A673 (cell line): ENCODE results near the gene LRSAM1. TPM values are rescaled to one million over a fixed set of nuclear protein-coding genes. Genes with fewer than 3 reads are reported as not detected.

Experiments used
- BruUV-seq: library from RNA; stranded (reverse); fragments of 400-500 nt; replicated peaks from 2 replicates; lab custom pipeline; 2021; lab: Mats Ljungman, UMichigan
- CTCF ChIA-PET: fragments of 300-600 bp; sonication (Branson Sonifier 250); formaldehyde crosslinking; loops from one replicate; lab custom pipeline; 2022; ENCODE audit warnings: antibody characterized with exemption; lab: Charles Lee
- POLR2A ChIA-PET: fragments of 300-600 bp; sonication (Branson Sonifier 250); formaldehyde crosslinking; loops from one replicate; lab custom pipeline; 2022; ENCODE audit warnings: antibody characterized with exemption; ENCODE audit not compliant: low non-redundant PET; lab: Charles Lee
- DNase-seq: peaks from one replicate; pipeline ENCODE4 v3.0.0-alpha.2; 2015; ENCODE audit warnings: low spot score
- H3K27ac ChIP-seq: fragments of 200-600 bp; sonication (generic); 2 replicates; pipeline ENCODE4 v1.5.1; 2016; ENCODE audit warnings: mixed run types, low read depth, mild to moderate bottlenecking, mixed read lengths, antibody characterized with exemption, low read length; ENCODE audit not compliant: poor library complexity, severe bottlenecking
- H3K27me3 ChIP-seq: fragments of 200-600 bp; sonication (generic); replicated peaks from 2 replicates; pipeline ENCODE4 v1.6.1; 2017; ENCODE audit warnings: mixed run types, low read depth, mild to moderate bottlenecking, mixed read lengths, antibody characterized with exemption, low read length; ENCODE audit not compliant: insufficient read depth, poor library complexity
- H3K36me3 ChIP-seq: fragments of 200-600 bp; sonication (generic); 2 replicates; pipeline ENCODE4 v1.6.1; 2016; ENCODE audit warnings: mixed run types, mild to moderate bottlenecking, mixed read lengths, antibody characterized with exemption, low read length; ENCODE audit not compliant: insufficient read depth, poor library complexity, severe bottlenecking
- H3K4me1 ChIP-seq: fragments of 200-600 bp; sonication (generic); 2 replicates; pipeline ENCODE4 v1.6.1; 2017; ENCODE audit warnings: mixed run types, mild to moderate bottlenecking, mixed read lengths, antibody characterized with exemption, low read length; ENCODE audit not compliant: insufficient read depth, poor library complexity, severe bottlenecking
- H3K4me3 ChIP-seq: fragments of 200-600 bp; sonication (generic); 2 replicates; pipeline ENCODE4 v1.5.1; 2016; ENCODE audit warnings: low read depth, mixed run types, mild to moderate bottlenecking, mixed read lengths, low read length; ENCODE audit not compliant: poor library complexity, severe bottlenecking
- H3K9me3 ChIP-seq: fragments of 200-600 bp; sonication (generic); 2 replicates; pipeline ENCODE4 v1.6.1; 2016; ENCODE audit warnings: mixed run types, low read depth, mild to moderate bottlenecking, mixed read lengths, antibody characterized with exemption, low read length; ENCODE audit not compliant: poor library complexity, severe bottlenecking
- CTCF ChIP-seq: fragments of 300-800, 200-600 bp; sonication (generic); conservative IDR thresholded peaks from 2 replicates; pipeline ENCODE4 v1.5.1; 2017; ENCODE audit warnings: low read depth, mild to moderate bottlenecking, antibody characterized with exemption, low read length, moderate library complexity, mixed read lengths
- EZH2 ChIP-seq: fragments of 200-600 bp; sonication (generic); IDR thresholded peaks from 2 replicates; pipeline ENCODE4 v1.6.1; 2017; ENCODE audit warnings: borderline replicate concordance, low read depth, mild to moderate bottlenecking, mixed read lengths, antibody characterized with exemption, low read length; ENCODE audit not compliant: poor library complexity, severe bottlenecking
- intact Hi-C: fragments of 100-400 bp; cut with micrococcal nuclease; formaldehyde crosslinking; loops from one replicate; pipeline ENCODE4 v1.10.0; 2022; ENCODE audit not compliant: unreplicated experiment
- total RNA-seq: library from RNA; stranded (reverse); gene quantifications from 2 replicates; pipeline ENCODE4 v1.2.3, GENCODE V29; 2021

Gene LRSAM1
- total RNA-seq, 1 experiment from 2014 or later = 15.8 TPM

- Histone ChIP-seq H3K27me3 (no peaks in the 10 kb centered on the region), H3K36me3 (peaks cover 3% of the 10 kb centered on the region), H3K4me3 (no peak overlapping the region), H3K4me1 (no peaks in the 10 kb centered on the region), H3K9me3 (no peaks in the 10 kb centered on the region), H3K27ac (no peak overlapping the region)
- TF ChIP-seq EZH2 (no peak), CTCF (no peak)
- intact Hi-C loops = no loop called here
- ChIA-PET CTCF (no interaction called here), POLR2A (no interaction called here)
- DNase-seq = no peak
- no TSS peak for BruUV-seq
Measured at GRCh38 chr9:127509261-127509954, 58.1 kb downstream of the LRSAM1 start.

GRCh38 chr9:127509955-127510299, 58.6 kb downstream of the LRSAM1 start:
- intact Hi-C loops = no loop called here
- CTCF ChIA-PET = no interaction called here
- BruUV-seq = no TSS peak
- Histone ChIP-seq H3K36me3 (peaks cover 8% of the 10 kb centered on the region), H3K4me1 (no peaks in the 10 kb centered on the region), H3K4me3 (no peak overlapping the region), H3K9me3 (no peaks in the 10 kb centered on the region), H3K27ac (no peak overlapping the region), H3K27me3 (no peaks in the 10 kb centered on the region)
- TF ChIP-seq EZH2 (no peak), CTCF (no peak)
- DNase-seq = no peak
- POLR2A ChIA-PET = no interaction called here

GRCh38 chr9:127514468-127514867, 63.2 kb downstream of the LRSAM1 start:
- no peaks in the 10 kb centered on the region for H3K4me1 ChIP-seq
- BruUV-seq = no TSS peak
- no peak overlapping the region for H3K4me3 ChIP-seq
- H3K27me3 ChIP-seq = no peaks in the 10 kb centered on the region
- TF ChIP-seq CTCF = no peak
- TF ChIP-seq EZH2 = no peak
- POLR2A ChIA-PET = no interaction called here
- DNase-seq = no peak
- CTCF ChIA-PET = no interaction called here
- no peaks in the 10 kb centered on the region for H3K9me3 ChIP-seq
- no peak overlapping the region for H3K27ac ChIP-seq
- intact Hi-C loops = no loop called here
- peaks cover 15% of the 10 kb centered on the region for H3K36me3 ChIP-seq
